ENCODE data around the gene KATNB1.

GRCh38 chr16:57762365-57763040 lies 26.9 kb downstream of the KATNB1 start:
- TF ChIP-seq CTCF (IDR thresholded peaks at IDR 0.05) (no peak), POLR2A (IDR thresholded peaks at IDR 0.05) (no peak)

Measured in uterus (tissue), 2 donors.